GM20000 (cell line): ENCODE data around the gene PGGHG.

Experiments
- DNase-seq: peaks from one replicate; pipeline ENCODE4 v3.0.0; 2012; ENCODE audit warnings: low spot score
- TF ChIP-seq, protein P1 (sequence below): IDR thresholded peaks from 2 replicates; pipeline ENCODE4 v1.5.1; 2012; ENCODE audit warnings: mild to moderate bottlenecking, control low read depth; ENCODE audit errors: extremely low read depth, missing control alignments

PGGHG gene

DNA sequence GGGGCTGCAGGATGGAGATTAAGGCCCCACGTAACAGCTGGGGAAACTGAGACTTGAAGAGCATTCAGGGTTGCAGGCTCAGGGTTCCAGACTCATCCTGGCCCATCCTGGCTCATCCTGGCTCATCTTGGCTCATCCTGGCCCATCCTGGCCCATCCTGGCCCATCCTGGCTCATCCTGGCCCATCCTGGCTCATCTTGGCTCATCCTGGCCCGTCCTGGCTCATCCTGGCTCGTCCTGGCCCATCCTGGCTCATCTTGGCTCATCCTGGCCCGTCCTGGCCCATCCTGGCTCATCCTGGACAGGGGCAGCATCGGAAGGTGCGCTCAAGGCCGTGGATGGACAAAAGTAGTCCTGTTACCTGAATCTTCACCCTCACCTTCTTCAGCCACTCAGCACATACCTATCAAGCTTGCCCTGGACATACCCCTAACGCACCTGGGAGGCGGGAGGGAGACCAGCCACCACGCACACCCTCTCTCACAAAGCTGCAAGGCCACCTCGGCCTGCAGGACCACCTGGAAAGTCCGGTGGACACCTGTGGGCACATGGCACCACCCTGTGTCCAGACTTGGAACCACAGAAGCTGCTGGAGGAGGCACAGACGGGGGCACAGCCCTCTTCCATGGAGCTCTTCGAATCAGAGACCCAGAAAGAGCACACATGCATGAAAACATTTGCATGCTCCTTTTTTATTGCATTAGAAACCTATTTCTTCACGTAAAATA lies 31.0 kb upstream of the PGGHG start:
- TF ChIP-seq, protein P1, sequence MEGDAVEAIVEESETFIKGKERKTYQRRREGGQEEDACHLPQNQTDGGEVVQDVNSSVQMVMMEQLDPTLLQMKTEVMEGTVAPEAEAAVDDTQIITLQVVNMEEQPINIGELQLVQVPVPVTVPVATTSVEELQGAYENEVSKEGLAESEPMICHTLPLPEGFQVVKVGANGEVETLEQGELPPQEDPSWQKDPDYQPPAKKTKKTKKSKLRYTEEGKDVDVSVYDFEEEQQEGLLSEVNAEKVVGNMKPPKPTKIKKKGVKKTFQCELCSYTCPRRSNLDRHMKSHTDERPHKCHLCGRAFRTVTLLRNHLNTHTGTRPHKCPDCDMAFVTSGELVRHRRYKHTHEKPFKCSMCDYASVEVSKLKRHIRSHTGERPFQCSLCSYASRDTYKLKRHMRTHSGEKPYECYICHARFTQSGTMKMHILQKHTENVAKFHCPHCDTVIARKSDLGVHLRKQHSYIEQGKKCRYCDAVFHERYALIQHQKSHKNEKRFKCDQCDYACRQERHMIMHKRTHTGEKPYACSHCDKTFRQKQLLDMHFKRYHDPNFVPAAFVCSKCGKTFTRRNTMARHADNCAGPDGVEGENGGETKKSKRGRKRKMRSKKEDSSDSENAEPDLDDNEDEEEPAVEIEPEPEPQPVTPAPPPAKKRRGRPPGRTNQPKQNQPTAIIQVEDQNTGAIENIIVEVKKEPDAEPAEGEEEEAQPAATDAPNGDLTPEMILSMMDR = peak; percentile 20
- no peak for DNase-seq

DNA sequence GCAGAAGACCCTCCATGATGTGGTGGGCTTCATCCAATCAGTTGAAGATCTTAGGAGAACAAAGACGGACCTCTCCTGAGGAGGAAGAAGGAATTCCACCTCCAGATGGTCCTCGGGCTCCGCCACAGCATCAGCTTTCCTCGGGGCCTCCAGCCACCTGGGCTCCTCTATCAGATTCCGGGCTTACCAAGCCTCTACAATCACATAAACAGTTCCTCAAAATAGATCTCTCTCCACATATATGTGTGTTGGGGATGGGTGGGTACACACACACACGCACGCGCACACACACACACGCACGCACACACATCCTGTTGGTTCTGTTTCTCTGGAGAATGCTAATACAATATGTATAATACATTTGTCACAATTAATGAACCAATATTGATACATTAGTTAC lies 29.5 kb upstream of the PGGHG start:
- no peak for DNase-seq
- TF ChIP-seq, protein P1 = no peak

DNA sequence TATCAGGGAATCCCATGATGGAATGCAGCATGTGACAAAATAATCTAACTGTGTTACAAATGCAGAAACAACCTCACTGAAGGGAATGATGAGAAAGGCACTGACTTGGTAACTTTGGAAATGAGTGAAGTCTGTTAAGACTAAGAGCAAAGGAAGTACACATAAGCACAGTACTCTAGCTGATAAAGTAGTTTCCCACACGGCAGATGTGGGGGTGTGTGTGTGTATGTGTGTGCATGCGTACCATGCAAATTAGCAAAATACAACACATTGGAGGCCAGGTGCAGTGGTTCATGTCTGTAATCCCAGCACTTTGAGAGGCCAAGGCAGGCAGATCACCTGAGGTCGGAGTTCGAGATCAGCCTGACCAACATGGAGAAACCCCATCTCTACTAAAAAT lies 27.3 kb upstream of the PGGHG start:
- DNase-seq = no peak
- TF ChIP-seq, protein P1 = no peak

DNA sequence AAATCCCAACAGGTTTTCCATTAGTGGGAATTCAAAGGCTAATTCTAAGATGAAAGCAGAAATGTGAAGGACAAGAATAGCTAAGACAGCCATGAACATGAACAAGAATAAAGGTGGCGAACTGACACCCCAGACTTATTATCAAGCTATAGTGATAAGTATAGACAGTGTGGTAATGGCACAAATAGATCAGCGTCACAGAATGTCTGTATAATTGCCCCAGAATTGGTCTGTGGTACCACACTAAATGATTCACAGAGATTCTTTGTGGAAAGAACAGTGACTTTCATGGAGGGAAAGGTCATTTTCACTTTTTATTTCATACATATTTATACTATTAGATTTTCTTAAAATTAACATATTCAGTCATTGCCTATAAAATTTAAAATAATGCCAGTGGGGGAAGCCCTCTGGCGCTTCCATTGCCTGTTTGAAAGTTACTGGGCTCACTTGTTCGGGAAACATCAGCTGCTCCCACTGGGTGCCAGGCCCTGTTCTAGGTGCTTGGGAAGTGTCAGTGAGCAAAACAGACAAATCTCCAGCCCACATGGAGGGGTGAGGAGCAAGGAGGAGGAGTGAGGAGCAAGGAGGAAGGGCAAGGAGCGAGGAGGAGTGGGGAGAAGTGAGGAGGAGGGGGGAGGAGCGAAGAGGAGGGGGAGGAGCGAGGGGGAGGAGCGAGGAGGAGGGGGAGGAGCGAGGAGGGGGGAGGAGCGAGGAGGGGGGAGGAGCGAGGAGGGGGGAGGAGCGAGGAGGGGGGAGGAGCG lies 22.1 kb upstream of the PGGHG start:
- TF ChIP-seq, protein P1 = no peak
- peak; percentile 56 for DNase-seq

DNA sequence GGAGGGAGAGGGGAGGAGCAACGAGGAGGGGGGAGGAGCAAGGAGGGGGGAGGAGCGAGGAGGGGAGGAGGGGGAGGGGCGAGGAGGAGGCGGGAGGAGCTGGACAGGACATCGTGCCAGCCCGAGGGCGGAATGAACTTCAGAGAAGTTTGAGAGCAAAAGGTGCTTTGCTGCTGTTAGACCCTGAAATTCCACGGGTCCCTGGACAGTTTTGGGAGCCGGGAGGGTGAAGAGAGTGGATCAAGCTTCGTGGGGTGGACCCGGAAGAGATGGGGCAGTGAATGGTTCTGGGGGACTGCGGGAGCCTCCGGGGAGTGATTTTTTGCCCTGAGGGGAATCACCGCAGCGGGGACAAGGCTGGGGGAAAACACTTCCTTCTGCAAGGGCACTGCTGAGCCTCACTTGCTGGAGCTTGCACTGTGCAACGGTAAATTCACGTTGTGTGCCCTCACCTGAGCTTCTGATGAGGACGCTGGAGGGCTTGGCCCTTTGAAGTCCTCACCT lies 21.4 kb upstream of the PGGHG start:
- TF ChIP-seq, protein P1 = no peak
- DNase-seq = peak; percentile 76

DNA sequence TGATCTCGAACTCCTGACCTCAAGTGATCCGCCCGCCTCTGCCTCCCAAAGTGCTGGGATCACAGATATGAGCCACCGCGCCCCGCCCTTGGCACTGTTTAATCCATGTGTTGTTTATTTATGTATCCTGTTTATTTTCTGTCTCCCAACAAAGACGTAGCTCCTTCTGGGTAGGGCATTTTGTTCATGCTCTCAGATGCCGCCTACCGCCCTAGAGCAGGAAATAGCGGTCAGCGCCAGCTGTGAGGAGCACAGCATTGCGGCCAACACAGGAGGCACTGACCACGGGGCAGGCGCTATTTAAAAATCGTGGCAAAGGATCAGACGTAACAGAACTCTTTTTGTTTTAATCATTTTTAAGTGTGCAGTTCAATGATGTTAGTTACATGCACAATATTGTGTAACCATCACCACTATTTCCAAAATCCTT lies 20.2 kb upstream of the PGGHG start:
- TF ChIP-seq, protein P1 = peak; percentile 21
- DNase-seq = peak; percentile 52
